Measurements from ENCODE around the gene ZNF487. TPM values are rescaled to one million over a fixed set of nuclear protein-coding genes. Genes with fewer than 3 reads are reported as not detected.

ZNF487 gene
- total and polyA plus RNA-seq, 2 of the 13 experiments (the other 11 are each of a cell fraction or from before 2014, with no cell fraction given): 7.4 to 8.8 TPM

DNA sequence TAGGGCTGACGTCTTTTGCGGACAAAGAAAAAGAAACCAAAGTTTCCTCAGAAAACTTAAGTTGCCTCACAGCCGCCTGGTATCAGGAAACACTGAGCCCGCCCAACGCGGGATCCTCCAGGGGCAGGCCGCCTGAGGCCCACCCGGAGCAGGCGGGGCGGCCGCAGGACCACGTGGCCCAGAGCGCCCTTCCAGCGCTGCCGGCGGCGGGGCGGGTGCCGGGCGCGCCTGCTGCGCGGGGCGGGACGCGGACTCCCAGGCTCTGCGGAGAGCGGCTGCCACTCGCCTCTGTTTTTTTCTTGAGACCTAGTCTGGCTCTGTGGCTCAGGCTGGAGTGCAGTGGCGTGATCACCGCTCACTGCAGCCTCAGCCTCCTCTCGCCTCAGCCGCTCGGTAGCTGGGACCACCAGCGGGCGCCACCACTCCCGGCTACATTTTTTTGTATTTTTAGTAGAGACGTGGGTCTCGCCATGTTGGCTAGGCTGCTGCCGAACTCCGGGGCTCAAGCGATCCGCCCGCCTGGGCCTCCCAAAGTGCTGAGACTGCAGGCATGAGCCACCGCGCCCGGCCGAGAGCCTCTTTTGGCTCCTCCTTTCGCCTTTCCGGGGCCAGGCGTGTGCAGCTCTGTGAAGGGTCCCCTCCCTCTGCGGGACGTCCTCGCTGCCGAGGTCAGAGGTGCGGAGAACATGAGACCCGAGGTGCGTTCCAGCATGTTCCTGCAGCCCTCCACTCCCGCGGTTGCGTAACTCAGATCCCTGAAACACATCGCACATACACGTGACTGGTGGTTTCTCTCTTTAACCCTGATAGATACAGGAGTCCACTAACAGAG lies 16.3 kb upstream of the ZNF487 start (continued):
- peak; percentile 88 for TF ChIP-seq HNRNPLL (IDR thresholded peaks at IDR 0.05; ENCODE audit: low read depth, low read length, poor library complexity, severe bottlenecking)
- TF ChIP-seq ZNF569 (CRISPR knock-in tag; IDR thresholded peaks at IDR 0.05; ENCODE audit: borderline replicate concordance): peak; percentile 55; the same call in 1 of the 2 replicates
- TF ChIP-seq, protein P1, sequence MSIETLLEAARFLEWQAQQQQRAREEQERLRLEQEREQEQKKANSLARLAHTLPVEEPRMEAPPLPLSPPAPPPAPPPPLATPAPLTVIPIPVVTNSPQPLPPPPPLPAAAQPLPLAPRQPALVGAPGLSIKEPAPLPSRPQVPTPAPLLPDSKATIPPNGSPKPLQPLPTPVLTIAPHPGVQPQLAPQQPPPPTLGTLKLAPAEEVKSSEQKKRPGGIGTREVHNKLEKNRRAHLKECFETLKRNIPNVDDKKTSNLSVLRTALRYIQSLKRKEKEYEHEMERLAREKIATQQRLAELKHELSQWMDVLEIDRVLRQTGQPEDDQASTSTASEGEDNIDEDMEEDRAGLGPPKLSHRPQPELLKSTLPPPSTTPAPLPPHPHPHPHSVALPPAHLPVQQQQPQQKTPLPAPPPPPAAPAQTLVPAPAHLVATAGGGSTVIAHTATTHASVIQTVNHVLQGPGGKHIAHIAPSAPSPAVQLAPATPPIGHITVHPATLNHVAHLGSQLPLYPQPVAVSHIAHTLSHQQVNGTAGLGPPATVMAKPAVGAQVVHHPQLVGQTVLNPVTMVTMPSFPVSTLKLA (IDR thresholded peaks at IDR 0.05): peak; percentile 76
- peak; percentile 38; the same call in 1 of the 2 replicates for TF ChIP-seq RAD51 (IDR thresholded peaks at IDR 0.05; ENCODE audit: borderline replicate concordance)
- TF ChIP-seq HNF1B (CRISPR knock-in tag; IDR thresholded peaks at IDR 0.05): no peak; the same call in 1 of the 2 replicates
- peak; percentile 92 for TF ChIP-seq ZBTB7B (CRISPR knock-in tag; IDR thresholded peaks at IDR 0.05)
- no peak for TF ChIP-seq SETDB1 (CRISPR knock-in tag; IDR thresholded peaks at IDR 0.05; ENCODE audit: borderline replicate concordance)
- peak; percentile 96 for TF ChIP-seq ZSCAN9 (CRISPR knock-in tag; IDR thresholded peaks at IDR 0.05; ENCODE audit: borderline replicate concordance)
- TF ChIP-seq ZNF549 (CRISPR knock-in tag; IDR thresholded peaks at IDR 0.05): peak; percentile 54; the same call in 1 of the 2 replicates
- peak; percentile 93 for TF ChIP-seq ATF2 (CRISPR knock-in tag; IDR thresholded peaks at IDR 0.05)
- peak; percentile 99 for TF ChIP-seq NKX3-1 (CRISPR knock-in tag; IDR thresholded peaks at IDR 0.05)
- peak; percentile 62 for TF ChIP-seq CBX1 (IDR thresholded peaks at IDR 0.05; ENCODE audit: low read depth)
- peak; percentile 91 for TF ChIP-seq SKIL (CRISPR knock-in tag; IDR thresholded peaks at IDR 0.05; ENCODE audit: borderline replicate concordance)
- TF ChIP-seq MXI1 (IDR thresholded peaks at IDR 0.05; ENCODE audit: borderline replicate concordance, low read depth, low read length): peak; percentile 71; the same call in 1 of the 3 replicates
- TF ChIP-seq ZNF607 (CRISPR knock-in tag; IDR thresholded peaks at IDR 0.05; ENCODE audit: borderline replicate concordance): peak; percentile 93
- TF ChIP-seq ZNF567 (CRISPR knock-in tag; IDR thresholded peaks at IDR 0.05; ENCODE audit: borderline replicate concordance): peak; percentile 67; the same call in 1 of the 2 replicates
- TF ChIP-seq, protein P2, sequence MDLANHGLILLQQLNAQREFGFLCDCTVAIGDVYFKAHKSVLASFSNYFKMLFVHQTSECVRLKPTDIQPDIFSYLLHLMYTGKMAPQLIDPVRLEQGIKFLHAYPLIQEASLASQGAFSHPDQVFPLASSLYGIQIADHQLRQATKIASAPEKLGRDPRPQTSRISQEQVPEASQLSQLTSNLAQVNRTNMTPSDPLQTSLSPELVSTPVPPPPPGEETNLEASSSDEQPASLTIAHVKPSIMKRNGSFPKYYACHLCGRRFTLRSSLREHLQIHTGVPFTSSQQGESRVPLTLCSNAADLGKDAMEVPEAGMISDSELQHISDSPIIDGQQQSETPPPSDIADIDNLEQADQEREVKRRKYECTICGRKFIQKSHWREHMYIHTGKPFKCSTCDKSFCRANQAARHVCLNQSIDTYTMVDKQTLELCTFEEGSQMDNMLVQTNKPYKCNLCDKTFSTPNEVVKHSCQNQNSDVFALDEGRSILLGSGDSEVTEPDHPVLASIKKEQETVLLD (CRISPR knock-in tag; IDR thresholded peaks at IDR 0.05; ENCODE audit: low read depth): peak; percentile 86
- TF ChIP-seq ZNF18 (CRISPR knock-in tag; IDR thresholded peaks at IDR 0.05; ENCODE audit: insufficient replicate concordance): peak; percentile 97

Measured in HepG2 (cell line).